H1 (cell line): ENCODE results near the gene SSUH2.

Experiments used
- MAFK ChIP-seq: IDR thresholded peaks from 2 replicates; pipeline ENCODE4 v1.6.1; 2012; ENCODE audit warnings: low read depth, mild to moderate bottlenecking, improper control_type of control experiment, low read length
- POLR2A ChIP-seq, 2 experiments: IDR thresholded peaks; 1 replicate in 1 of 2; 2 replicates in 1 of 2; pipeline ENCODE4 v1.6.1; 2011; ENCODE audit warnings: low read depth in 2 of 2, low read length in 2 of 2, mild to moderate bottlenecking in 2 of 2; ENCODE audit errors: control extremely low read depth in 1 of 2
- SAP30 ChIP-seq: fragments of 300-600 bp; sonication (generic); IDR thresholded peaks from 2 replicates; pipeline ENCODE4 v1.7.1; 2012; ENCODE audit warnings: low read length, moderate library complexity, mild to moderate bottlenecking, inconsistent platforms; ENCODE audit not compliant: insufficient read depth, insufficient replicate concordance
- SP1 ChIP-seq: IDR thresholded peaks from 2 replicates; pipeline ENCODE4 v1.6.1; 2011; ENCODE audit warnings: low read depth, low read length
- TAF7 ChIP-seq: optimal IDR thresholded peaks from 2 replicates; pipeline ENCODE3; 2011; ENCODE audit warnings: low read depth, mild to moderate bottlenecking, inconsistent platforms, low read length, moderate library complexity, borderline replicate concordance
- TBP ChIP-seq: IDR thresholded peaks from 2 replicates; pipeline ENCODE4 v1.6.1; 2011; ENCODE audit warnings: low read depth, low read length, improper control_type of control experiment
- USF2 ChIP-seq: IDR thresholded peaks from 2 replicates; pipeline ENCODE4 v1.6.1; 2011; ENCODE audit warnings: low read length, improper control_type of control experiment
- TF ChIP-seq, protein P1 (sequence below), 3 experiments: IDR thresholded peaks; 1 replicate in 2 of 3; 2 replicates in 1 of 3; pipeline versions ENCODE4 v1.5.1 to v1.6.1; 2011; ENCODE audit warnings: low read length in 3 of 3, mild to moderate bottlenecking in 3 of 3, inconsistent platforms in 2 of 3, low read depth in 1 of 3, moderate library complexity in 1 of 3; ENCODE audit not compliant: insufficient read depth in 1 of 3; ENCODE audit errors: control extremely low read depth in 1 of 3

DNA sequence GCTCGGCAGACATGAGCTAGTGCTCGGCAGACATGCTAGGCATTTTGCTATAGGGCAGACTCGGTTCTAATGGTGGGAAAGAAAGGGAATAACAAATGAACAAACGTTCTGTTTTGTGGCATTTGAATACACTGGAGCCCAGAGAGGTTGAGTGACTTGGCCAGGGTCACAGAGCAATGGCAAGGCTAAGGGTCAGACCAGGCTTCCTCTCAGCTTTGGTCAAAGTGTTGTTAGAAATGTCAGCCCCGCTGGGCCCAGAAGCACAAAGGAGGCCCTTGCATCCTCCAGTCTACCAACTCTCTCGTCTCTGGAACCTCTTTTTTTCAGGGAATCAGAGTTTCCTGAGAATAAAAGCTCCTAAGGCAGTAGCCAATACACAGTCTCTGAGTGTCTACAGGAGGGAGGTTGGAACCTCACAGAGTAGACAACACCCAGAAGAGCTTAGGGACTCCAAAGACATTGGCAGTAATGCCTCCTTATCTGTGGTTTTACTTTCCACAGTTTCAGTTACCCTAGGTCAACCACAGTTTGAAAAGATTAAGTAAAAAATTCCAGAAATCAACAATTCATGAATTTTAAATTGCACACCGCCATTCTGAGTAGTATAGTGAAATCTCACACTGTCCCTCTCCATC is 47.3 kb downstream of the SSUH2 start:
- TF ChIP-seq SP1 (no peak), POLR2A (IDR thresholded peaks at IDR 0.05; ENCODE audit: control extremely low read depth in 1 of 2, low read depth in 2 of 2, low read length in 2 of 2) (no peak), TAF7 (no peak), MAFK (no peak), TBP (no peak), USF2 (no peak), SAP30 (no peak)
- TF ChIP-seq, protein P1, sequence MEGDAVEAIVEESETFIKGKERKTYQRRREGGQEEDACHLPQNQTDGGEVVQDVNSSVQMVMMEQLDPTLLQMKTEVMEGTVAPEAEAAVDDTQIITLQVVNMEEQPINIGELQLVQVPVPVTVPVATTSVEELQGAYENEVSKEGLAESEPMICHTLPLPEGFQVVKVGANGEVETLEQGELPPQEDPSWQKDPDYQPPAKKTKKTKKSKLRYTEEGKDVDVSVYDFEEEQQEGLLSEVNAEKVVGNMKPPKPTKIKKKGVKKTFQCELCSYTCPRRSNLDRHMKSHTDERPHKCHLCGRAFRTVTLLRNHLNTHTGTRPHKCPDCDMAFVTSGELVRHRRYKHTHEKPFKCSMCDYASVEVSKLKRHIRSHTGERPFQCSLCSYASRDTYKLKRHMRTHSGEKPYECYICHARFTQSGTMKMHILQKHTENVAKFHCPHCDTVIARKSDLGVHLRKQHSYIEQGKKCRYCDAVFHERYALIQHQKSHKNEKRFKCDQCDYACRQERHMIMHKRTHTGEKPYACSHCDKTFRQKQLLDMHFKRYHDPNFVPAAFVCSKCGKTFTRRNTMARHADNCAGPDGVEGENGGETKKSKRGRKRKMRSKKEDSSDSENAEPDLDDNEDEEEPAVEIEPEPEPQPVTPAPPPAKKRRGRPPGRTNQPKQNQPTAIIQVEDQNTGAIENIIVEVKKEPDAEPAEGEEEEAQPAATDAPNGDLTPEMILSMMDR (IDR thresholded peaks at IDR 0.05; ENCODE audit: control extremely low read depth in 1 of 3, insufficient read depth in 1 of 3, low read depth in 1 of 3, low read length in 3 of 3): no peak
